Embryonic facial prominence (tissue), 1 donor: ENCODE measurements around the gene ATP2B1.
"Not testable (repeated sequence)": the region's sequence is repeated elsewhere in the genome, so short reads cannot be mapped to it uniquely, and the experiment has no call there.

Experiments used
- DNase-seq: peaks from one replicate; pipeline ENCODE4 v3.0.0-alpha.2; 2016; ENCODE audit errors: extremely low spot score

The ATP2B1 gene

GRCh38 chr12:89708565-89709156 lies at the start of gene ATP2B1:
TSS of gene ATP2B1 (minus strand) at chr12:89708838. CDS start at chr12:89655886, 52,952 bp downstream.
- DNase-seq = peak; percentile 66

- DNase-seq = not testable (repeated sequence)
Observed at GRCh38 chr12:89757987-89758386, 49.3 kb upstream of the ATP2B1 start.

GRCh38 chr12:89756585-89757398 lies 48.2 kb upstream of the ATP2B1 start:
- no peak for DNase-seq

GRCh38 chr12:89756194-89756584 lies 47.6 kb upstream of the ATP2B1 start:
- no peak for DNase-seq

GRCh38 chr12:89753997-89754396 lies 45.4 kb upstream of the ATP2B1 start:
- no peak for DNase-seq

- no peak for DNase-seq
Observed at GRCh38 chr12:89752341-89752740, 43.7 kb upstream of the ATP2B1 start.

GRCh38 chr12:89750389-89751351 lies 42.0 kb upstream of the ATP2B1 start:
- DNase-seq = no peak

GRCh38 chr12:89748791-89749190 lies 40.2 kb upstream of the ATP2B1 start:
- DNase-seq = no peak

- no peak for DNase-seq
Observed at GRCh38 chr12:89745286-89745685, 36.6 kb upstream of the ATP2B1 start.

GRCh38 chr12:89742337-89743022 lies 33.8 kb upstream of the ATP2B1 start:
- no peak for DNase-seq

- no peak for DNase-seq
Observed at GRCh38 chr12:89740943-89741342, 32.3 kb upstream of the ATP2B1 start.

- DNase-seq = no peak
Observed at GRCh38 chr12:89736995-89737394, 28.4 kb upstream of the ATP2B1 start.

GRCh38 chr12:89733579-89734201 lies 25.1 kb upstream of the ATP2B1 start:
- DNase-seq = no peak

GRCh38 chr12:89732522-89732921 lies 23.9 kb upstream of the ATP2B1 start:
- no peak for DNase-seq

GRCh38 chr12:89731614-89732013 lies 23.0 kb upstream of the ATP2B1 start:
- DNase-seq = no peak

GRCh38 chr12:89731089-89731488 lies 22.5 kb upstream of the ATP2B1 start:
- DNase-seq = no peak

GRCh38 chr12:89729946-89730459 lies 21.4 kb upstream of the ATP2B1 start:
- DNase-seq = no peak

- DNase-seq = no peak
Observed at GRCh38 chr12:89723276-89723675, 14.6 kb upstream of the ATP2B1 start.

GRCh38 chr12:89721291-89721987 lies 12.8 kb upstream of the ATP2B1 start:
- no peak for DNase-seq
